Activated CD8-positive, alpha-beta T cell treated with anti-CD3 and anti-CD28 coated beads, Interleukin-2, amount 10 ng/mL, durations not matched to agents 7 days and 5 days (primary cell): Measurements from ENCODE around the gene VEPH1. TPM values are rescaled to one million over a fixed set of nuclear protein-coding genes. Genes with fewer than 3 reads are reported as not detected.

Experiments used
- ATAC-seq: fragments of 150-1000 bp; cut with Tn5 transposase; one replicate; pipeline ENCODE4 v1.10.0; 2021; ENCODE audit warnings: moderate library complexity
- CTCF ChIA-PET: fragments of 350-600 bp; sonication (Branson Sonifier 250); formaldehyde crosslinking; loops from one replicate; lab custom pipeline; 2021; ENCODE audit warnings: antibody characterized with exemption; lab: Charles Lee
- POLR2A ChIA-PET: fragments of 350-600 bp; sonication (Branson Sonifier 250); formaldehyde crosslinking; loops from one replicate; lab custom pipeline; 2021; ENCODE audit warnings: antibody characterized with exemption; lab: Charles Lee
- DNase-seq: peaks from one replicate; pipeline ENCODE4 v3.0.0-alpha.2; 2020
- H3K27ac Mint-ChIP-seq: one replicate; pipeline ENCODE4 v1.8.0; 2021; ENCODE audit warnings: mild to moderate bottlenecking, mixed read lengths
- H3K27me3 Mint-ChIP-seq: one replicate; pipeline ENCODE4 v1.8.0; 2021; ENCODE audit warnings: low read depth, mixed read lengths
- H3K36me3 Mint-ChIP-seq: one replicate; pipeline ENCODE4 v1.8.0; 2021; ENCODE audit warnings: low read depth, mixed read lengths
- H3K4me1 Mint-ChIP-seq: one replicate; pipeline ENCODE4 v1.8.0; 2021; ENCODE audit warnings: low read depth, mixed read lengths
- H3K4me3 Mint-ChIP-seq: one replicate; pipeline ENCODE4 v1.8.0; 2021; ENCODE audit warnings: mild to moderate bottlenecking, mixed read lengths
- H3K9me3 Mint-ChIP-seq: one replicate; pipeline ENCODE4 v1.8.0; 2022; ENCODE audit warnings: mixed read lengths; ENCODE audit not compliant: insufficient read depth
- total RNA-seq, 2 experiments: library from RNA; stranded (reverse); gene quantifications; one replicate each; pipeline ENCODE4 v1.2.3, GENCODE V29; 2021

The VEPH1 gene
- total RNA-seq, 2 experiments from 2014 or later, result not detected

- H3K9me3 Mint-ChIP-seq, result no peaks in the 10 kb centered on the region
These were observed 86.0 kb downstream of the VEPH1 start for GRCh38 chr3:157417247-157417646.

DNA sequence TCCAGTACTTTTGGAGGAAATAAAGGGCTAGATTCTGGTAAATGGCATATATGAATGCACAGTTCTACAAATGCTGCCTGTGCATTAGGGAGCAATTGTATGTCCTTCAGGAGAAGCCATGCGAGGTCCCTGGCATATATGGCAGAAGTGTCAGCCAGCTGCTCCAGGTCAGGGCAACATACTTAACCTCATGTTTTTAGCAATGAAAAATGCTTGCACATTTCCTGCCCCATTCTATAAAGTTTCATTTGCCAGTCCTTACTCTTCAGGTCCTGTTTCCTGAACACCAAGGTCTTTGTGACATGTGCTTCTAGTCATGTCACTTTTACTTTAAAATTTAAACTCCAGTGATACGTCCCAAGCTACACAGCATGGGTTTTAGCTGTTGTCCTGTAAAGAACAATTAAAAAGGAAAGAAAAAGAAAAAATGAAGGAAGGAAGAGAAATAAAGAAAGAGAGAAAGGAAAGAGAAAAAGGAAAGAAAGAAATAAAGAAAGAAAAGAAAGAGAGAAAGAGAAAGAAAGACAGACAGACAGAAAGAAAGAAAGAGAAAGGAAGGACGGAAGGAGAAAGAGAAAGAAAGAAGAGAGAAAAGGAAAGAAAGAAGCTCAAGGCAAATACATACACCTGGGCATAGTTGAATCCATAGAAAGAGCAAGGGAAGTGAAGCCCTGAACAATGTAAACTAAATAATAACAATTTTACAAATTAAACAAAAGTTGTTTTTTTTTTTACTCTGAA, 86.7 kb downstream of the VEPH1 start:
- Mint-ChIP-seq H3K27ac (no peak overlapping the region), H3K4me1 (no peaks in the 10 kb centered on the region), H3K4me3 (no peak overlapping the region), H3K36me3 (no peaks in the 10 kb centered on the region), H3K27me3 (peaks cover 6% of the 10 kb centered on the region), H3K9me3 (no peaks in the 10 kb centered on the region)
- ChIA-PET CTCF (no interaction called here), POLR2A (no interaction called here)
- no peak for DNase-seq
- no peak for ATAC-seq

More at GRCh38 chr3:157417247-157417646, 86.0 kb downstream of the VEPH1 start:
- ATAC-seq, result no peak
- Mint-ChIP-seq H3K27ac (no peak overlapping the region), H3K36me3 (no peaks in the 10 kb centered on the region), H3K4me1 (no peaks in the 10 kb centered on the region), H3K27me3 (peaks cover 6% of the 10 kb centered on the region), H3K4me3 (no peak overlapping the region)
- CTCF ChIA-PET, result no interaction called here
- DNase-seq, result no peak
- POLR2A ChIA-PET, result no interaction called here

GRCh38 chr3:157414861-157415260, 88.4 kb downstream of the VEPH1 start:
- Mint-ChIP-seq H3K36me3 (no peaks in the 10 kb centered on the region), H3K4me1 (no peaks in the 10 kb centered on the region), H3K4me3 (no peak overlapping the region), H3K27me3 (peaks cover 6% of the 10 kb centered on the region), H3K27ac (no peak overlapping the region), H3K9me3 (no peaks in the 10 kb centered on the region)
- no peak for ATAC-seq
- ChIA-PET POLR2A (no interaction called here), CTCF (no interaction called here)
- no peak for DNase-seq

GRCh38 chr3:157412323-157412855, 90.8 kb downstream of the VEPH1 start:
- Mint-ChIP-seq H3K27ac (no peak overlapping the region), H3K4me1 (no peaks in the 10 kb centered on the region), H3K27me3 (peaks cover 6% of the 10 kb centered on the region), H3K9me3 (no peaks in the 10 kb centered on the region), H3K36me3 (no peaks in the 10 kb centered on the region), H3K4me3 (no peak overlapping the region)
- ATAC-seq (no peak), DNase-seq (no peak)
- POLR2A ChIA-PET, result interaction anchor here (0.6 kb wide), 1 partner anchor 252 kb away, joined by 3 read pairs; no protein-coding TSS in a partner anchor
- CTCF ChIA-PET, result no interaction called here

DNA sequence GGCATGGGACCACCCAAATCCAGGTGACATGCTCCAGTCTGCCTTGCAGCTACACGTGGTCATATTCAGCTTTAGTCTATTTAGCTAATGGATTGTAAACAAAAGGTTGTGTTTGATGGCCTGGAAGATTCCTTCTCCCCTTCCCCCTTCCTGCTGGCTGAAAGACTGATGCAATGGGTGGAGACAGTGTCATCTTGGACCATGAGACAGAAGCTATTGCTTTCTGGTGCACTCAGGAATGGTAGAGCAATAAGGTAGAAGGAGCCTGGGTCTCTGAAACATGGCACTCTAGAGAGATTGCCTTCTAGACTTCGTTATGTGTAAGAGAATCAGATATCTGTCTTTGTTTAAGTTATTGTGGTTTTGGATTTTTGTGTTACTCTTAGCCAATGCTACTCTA, 92.3 kb downstream of the VEPH1 start:
- no peak overlapping the region for H3K27ac Mint-ChIP-seq
- ATAC-seq, result no peak
- CTCF ChIA-PET, result no interaction called here

DNA sequence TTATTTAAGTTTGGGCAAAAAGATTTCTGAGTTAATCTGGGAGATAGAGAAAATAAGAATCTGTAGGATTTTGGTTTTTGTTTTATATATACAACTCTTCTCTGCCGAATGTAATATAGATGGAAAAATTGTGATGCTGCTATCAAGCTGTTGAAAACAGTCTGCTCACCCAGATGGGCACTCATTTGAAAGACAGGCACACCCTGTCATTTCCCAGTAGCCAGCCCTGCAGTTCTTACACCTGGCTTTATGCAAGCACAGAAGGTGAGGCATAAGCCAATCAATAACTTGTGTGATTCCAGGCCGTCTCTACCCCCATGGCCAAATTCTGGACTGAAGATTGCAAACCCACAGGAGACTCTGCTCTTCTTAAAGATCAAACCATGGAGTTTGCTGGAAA, 93.7 kb downstream of the VEPH1 start:
- no peaks in the 10 kb centered on the region for H3K9me3 Mint-ChIP-seq
- no peak for ATAC-seq
- no peak for DNase-seq
- ChIA-PET POLR2A (no interaction called here), CTCF (no interaction called here)
- no peaks in the 10 kb centered on the region for H3K4me1 Mint-ChIP-seq
- H3K27me3 Mint-ChIP-seq, result peaks cover 2% of the 10 kb centered on the region
- no peaks in the 10 kb centered on the region for H3K36me3 Mint-ChIP-seq
- no peak overlapping the region for H3K4me3 Mint-ChIP-seq
- H3K27ac Mint-ChIP-seq, result no peak overlapping the region

More for the DNA sequence above, 92.3 kb downstream of the VEPH1 start:
- Mint-ChIP-seq H3K36me3 (no peaks in the 10 kb centered on the region), H3K4me1 (no peaks in the 10 kb centered on the region), H3K9me3 (no peaks in the 10 kb centered on the region), H3K4me3 (no peak overlapping the region), H3K27me3 (peaks cover 6% of the 10 kb centered on the region)
- POLR2A ChIA-PET, result no interaction called here
- DNase-seq, result no peak

DNA sequence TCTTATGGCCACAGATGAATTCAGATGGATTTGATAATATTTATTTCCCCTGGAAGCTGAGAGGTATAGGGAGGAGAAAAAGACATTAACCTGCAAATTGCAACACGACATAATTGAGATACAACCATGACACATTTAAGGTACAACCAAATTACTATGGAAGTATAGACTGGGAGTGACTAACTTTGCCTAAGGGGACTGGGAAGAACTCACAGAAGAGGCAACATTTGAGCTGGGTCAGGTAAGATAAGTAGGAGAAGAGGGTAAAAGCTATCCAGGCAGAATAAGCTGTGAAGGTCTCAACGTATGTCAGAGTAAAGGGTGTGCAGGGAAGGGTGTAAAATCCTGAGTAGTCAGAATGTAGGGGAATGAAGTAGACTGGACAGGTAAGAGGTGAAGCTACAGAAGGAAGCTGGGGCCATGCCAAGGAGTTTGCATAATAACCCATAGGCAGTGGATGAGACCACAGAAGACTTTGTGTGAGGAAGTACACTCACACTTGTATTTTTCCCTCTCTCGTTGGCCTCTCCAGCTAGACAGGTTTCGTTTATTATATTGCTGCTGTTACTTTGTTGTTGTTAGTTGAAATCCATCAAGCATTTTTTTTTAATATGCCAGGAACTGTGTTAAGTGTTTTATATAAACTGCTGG, 94.6 kb downstream of the VEPH1 start:
- H3K36me3 Mint-ChIP-seq, result no peaks in the 10 kb centered on the region
- no peak overlapping the region for H3K27ac Mint-ChIP-seq
- DNase-seq, result no peak
- no peaks in the 10 kb centered on the region for H3K9me3 Mint-ChIP-seq
- CTCF ChIA-PET, result no interaction called here
- no peak overlapping the region for H3K4me3 Mint-ChIP-seq
- POLR2A ChIA-PET, result no interaction called here
- peaks cover 2% of the 10 kb centered on the region for H3K27me3 Mint-ChIP-seq
- H3K4me1 Mint-ChIP-seq, result no peaks in the 10 kb centered on the region
- ATAC-seq, result no peak

DNA sequence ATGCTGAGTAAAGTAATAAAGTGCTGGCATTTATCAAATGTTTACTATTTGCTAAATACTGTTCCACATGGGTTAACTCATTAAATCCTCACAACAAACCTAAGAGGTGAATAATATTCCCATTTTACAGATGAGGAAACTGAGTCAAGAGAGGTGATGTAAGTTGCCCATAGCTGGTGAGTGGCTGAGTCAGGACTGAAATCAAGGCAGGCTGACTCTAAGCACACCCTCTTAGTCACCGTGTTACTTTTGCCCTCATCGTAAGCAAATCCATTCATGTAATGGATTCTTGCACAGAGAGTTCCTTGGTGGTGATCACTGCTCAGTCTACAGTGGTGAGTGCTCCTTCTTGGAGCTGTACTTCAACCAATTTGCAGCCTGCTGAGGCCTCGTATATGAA, 95.4 kb downstream of the VEPH1 start:
- CTCF ChIA-PET, result no interaction called here
- no peak overlapping the region for H3K27ac Mint-ChIP-seq
- H3K4me1 Mint-ChIP-seq, result no peaks in the 10 kb centered on the region
- ATAC-seq (no peak), DNase-seq (no peak)
- no peak overlapping the region for H3K4me3 Mint-ChIP-seq
- no peaks in the 10 kb centered on the region for H3K27me3 Mint-ChIP-seq
- POLR2A ChIA-PET, result no interaction called here
- no peaks in the 10 kb centered on the region for H3K9me3 Mint-ChIP-seq
- H3K36me3 Mint-ChIP-seq, result no peaks in the 10 kb centered on the region

- no peak for ATAC-seq
- POLR2A ChIA-PET, result no interaction called here
- no peaks in the 10 kb centered on the region for H3K36me3 Mint-ChIP-seq
- CTCF ChIA-PET, result no interaction called here
- H3K4me1 Mint-ChIP-seq, result no peaks in the 10 kb centered on the region
- no peak overlapping the region for H3K4me3 Mint-ChIP-seq
- H3K27me3 Mint-ChIP-seq, result peaks cover 6% of the 10 kb centered on the region
- no peak overlapping the region for H3K27ac Mint-ChIP-seq
- no peaks in the 10 kb centered on the region for H3K9me3 Mint-ChIP-seq
- DNase-seq, result no peak
These were observed 96.8 kb downstream of the VEPH1 start for GRCh38 chr3:157406394-157406793.

- ChIA-PET CTCF (no interaction called here), POLR2A (no interaction called here)
- no peak overlapping the region for H3K27ac Mint-ChIP-seq
- peaks cover 10% of the 10 kb centered on the region for H3K27me3 Mint-ChIP-seq
- no peak for ATAC-seq
- H3K36me3 Mint-ChIP-seq, result no peaks in the 10 kb centered on the region
- no peak for DNase-seq
- H3K9me3 Mint-ChIP-seq, result no peaks in the 10 kb centered on the region
- no peak overlapping the region for H3K4me3 Mint-ChIP-seq
- H3K4me1 Mint-ChIP-seq, result no peaks in the 10 kb centered on the region
These were observed 97.8 kb downstream of the VEPH1 start for GRCh38 chr3:157405457-157405856.

DNA sequence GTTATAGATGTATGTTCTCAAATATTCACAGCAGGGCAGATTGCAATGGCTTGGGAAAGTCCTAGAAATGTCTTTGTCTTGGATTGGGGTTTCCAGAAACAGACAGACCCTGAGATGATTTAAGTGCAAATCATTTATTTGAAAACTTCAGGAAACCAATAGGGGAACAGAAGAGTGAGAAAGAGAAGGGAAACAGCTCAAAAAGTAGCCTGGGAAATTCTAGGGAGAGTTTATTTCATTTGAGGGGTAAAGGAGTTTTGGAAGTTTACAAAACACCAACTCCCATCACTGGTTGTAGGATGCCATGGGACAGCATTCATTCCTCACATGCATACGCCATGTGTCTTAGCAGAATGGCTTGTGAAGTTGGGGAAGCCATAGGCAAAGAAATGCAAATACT, 98.8 kb downstream of the VEPH1 start:
- Mint-ChIP-seq H3K27ac (no peak overlapping the region), H3K4me1 (no peaks in the 10 kb centered on the region), H3K9me3 (no peaks in the 10 kb centered on the region), H3K4me3 (no peak overlapping the region), H3K27me3 (peaks cover 10% of the 10 kb centered on the region), H3K36me3 (no peaks in the 10 kb centered on the region)
- CTCF ChIA-PET, result no interaction called here
- ATAC-seq (no peak), DNase-seq (no peak)
- POLR2A ChIA-PET, result no interaction called here

- no peak overlapping the region for H3K27ac Mint-ChIP-seq
- H3K27me3 Mint-ChIP-seq, result peaks cover 10% of the 10 kb centered on the region
- no peaks in the 10 kb centered on the region for H3K4me1 Mint-ChIP-seq
- DNase-seq (no peak), ATAC-seq (no peak)
- CTCF ChIA-PET, result no interaction called here
- POLR2A ChIA-PET, result no interaction called here
- no peak overlapping the region for H3K4me3 Mint-ChIP-seq
- H3K9me3 Mint-ChIP-seq, result no peaks in the 10 kb centered on the region
- no peaks in the 10 kb centered on the region for H3K36me3 Mint-ChIP-seq
These were observed 104.6 kb downstream of the VEPH1 start for GRCh38 chr3:157398598-157398997.
